Transverse colon (tissue), 4 donors: ENCODE data around the gene CECR2. TPM values are rescaled to one million over a fixed set of nuclear protein-coding genes. Genes with fewer than 3 reads are reported as not detected.

Experiments used
- DNase-seq: peaks from one replicate; pipeline ENCODE4 v3.0.0-alpha.2; 2019
- H3K27ac ChIP-seq, 4 donors: fragments of 200-600 bp; sonication (generic); 2 replicates each; pipeline ENCODE4 v1.5.1; 2016 to 2018; ENCODE audit warnings: inconsistent platforms in 4 of 4
- H3K27me3 ChIP-seq: fragments of 200-600 bp; sonication (generic); 2 replicates; pipeline ENCODE4 v1.5.1; 2017; ENCODE audit warnings: inconsistent platforms
- H3K36me3 ChIP-seq, 4 donors: fragments of 200-600 bp; sonication (generic); 2 replicates each; pipeline ENCODE4 v1.5.1; 2017 to 2019; ENCODE audit warnings: inconsistent platforms in 4 of 4
- H3K4me1 ChIP-seq, 4 donors: fragments of 200-600 bp; sonication (generic); 2 replicates each; pipeline ENCODE4 v1.5.1; 2017 to 2020; ENCODE audit warnings: inconsistent platforms in 4 of 4
- H3K4me3 ChIP-seq, 4 donors: fragments of 200-600 bp; sonication (generic); 1 replicate in 1 of 4; 2 replicates in 3 of 4; pipeline versions ENCODE4 v1.5.1 to v1.6.1; 2017 to 2019; ENCODE audit warnings: inconsistent platforms in 4 of 4
- H3K9me3 ChIP-seq, 2 donors: fragments of 200-600 bp; sonication (generic); 2 replicates each; pipeline ENCODE4 v1.5.1; 2017 to 2019; ENCODE audit warnings: inconsistent platforms in 2 of 2
- CTCF ChIP-seq, 5 experiments: fragments of 200-600 bp in 3 of 5; fragments of 450-650 bp in 2 of 5; sonication (generic) in 3 of 5; IDR thresholded peaks; 1 replicate in 2 of 5; 2 replicates in 3 of 5; pipeline ENCODE4 v1.5.1; 2016 to 2017; ENCODE audit warnings: antibody characterized with exemption in 5 of 5, inconsistent platforms in 3 of 5, mild to moderate bottlenecking in 2 of 5, moderate library complexity in 1 of 5
- EP300 ChIP-seq: sonication (generic); formaldehyde crosslinking; IDR thresholded peaks from one replicate; pipeline ENCODE4 v1.6.1; 2017; ENCODE audit warnings: antibody characterized with exemption, low read depth
- POLR2A ChIP-seq: fragments of 450-650 bp; IDR thresholded peaks from one replicate; pipeline ENCODE4 v1.6.1; 2016; ENCODE audit warnings: antibody characterized with exemption, mild to moderate bottlenecking, moderate library complexity
- POLR2AphosphoS5 ChIP-seq, 3 donors: sonication (generic); formaldehyde crosslinking; IDR thresholded peaks; one replicate each; pipeline ENCODE4 v1.6.1; 2016; ENCODE audit warnings: antibody characterized with exemption in 3 of 3
- WGBS, 2 donors: methylation state at CpG; one replicate each; pipeline ENCODE4 v1.1.5; 2018; ENCODE audit warnings: low coverage in 1 of 2; 5-methylcytosine and 5-hydroxymethylcytosine counted together
- in situ Hi-C, 4 donors: fragments of 200-750 bp; cut with MboI; loops; one replicate each; pipeline versions ENCODE4 v1.15.0 to v1.15.1; 2017; ENCODE audit warnings: low sequenced_read_pairs in 3 of 4, low pct_ligation_motif_present in 1 of 4, low pct_unique_long_range_greater_than_20kb in 1 of 4
- intact Hi-C: fragments of 100-400 bp; cut with DNase I; formaldehyde crosslinking; loops from one replicate; pipeline ENCODE4 v1.15.1; 2023; ENCODE audit warnings: low total_unique reads
- total RNA-seq, 4 donors: library from RNA; depleted of rRNA; stranded (reverse); fragments of >200 nt; gene quantifications; one replicate each; pipeline ENCODE4 v1.1.0, GENCODE V29; 2016

Gene CECR2
- total RNA-seq, 4 donors from 2014 or later = 0.14 to 0.64 (median 0.60) TPM; not detected in 1

GRCh38 chr22:17368554-17369438 lies 464 bp upstream of the CECR2 start:
- peak; percentile 21 for DNase-seq
- peak overlapping the region in 3 of 4 donors; percentile 25 to 47 (median 45) for H3K4me3 ChIP-seq
- H3K9me3 ChIP-seq = no peaks in the 10 kb centered on the region
- in situ Hi-C loops = loop anchor here in 1 of 4 donors (25.0 kb wide), 1 partner anchor 306 kb away; no protein-coding TSS in a partner anchor
- TF ChIP-seq POLR2AphosphoS5 (IDR thresholded peaks at IDR 0.05) = no peak
- H3K4me1 ChIP-seq = peaks cover 4 to 25% (median 19%) of the 10 kb centered on the region in 4 donors
- 2 to 10% methylated on average over 3 to 43 of the region's 64 CpGs for WGBS, 2 donors
- H3K36me3 ChIP-seq = no peaks in the 10 kb centered on the region
- H3K27me3 ChIP-seq = peaks cover 90% of the 10 kb centered on the region
- peak overlapping the region; percentile 31 to 46 (median 35) for H3K27ac ChIP-seq
- intact Hi-C loops = no loop called here

- intact Hi-C loops = no loop called here
- 2% methylated on average over 57 of the region's 88 CpGs; no CpG with 5 or more reads in 1 of the 2 donors for WGBS, 2 donors
- in situ Hi-C loops = loop anchor here in 1 of 4 donors (25.0 kb wide), 1 partner anchor 308 kb away; no protein-coding TSS in a partner anchor
- H3K27me3 ChIP-seq = peaks cover 93% of the 10 kb centered on the region
- peak overlapping the region; percentile 25 to 47 (median 36) for H3K4me3 ChIP-seq
- DNase-seq = no peak
- H3K36me3 ChIP-seq = no peaks in the 10 kb centered on the region
- peaks cover 4 to 25% (median 19%) of the 10 kb centered on the region in 4 donors for H3K4me1 ChIP-seq
- TF ChIP-seq POLR2AphosphoS5 (IDR thresholded peaks at IDR 0.05) = no peak
- H3K9me3 ChIP-seq = no peaks in the 10 kb centered on the region
- H3K27ac ChIP-seq = peak overlapping the region in 3 of 4 donors; percentile 13 to 43 (median 13)
Observed at GRCh38 chr22:17370026-17370765, 936 bp downstream of the CECR2 start.

- H3K36me3 ChIP-seq = no peaks in the 10 kb centered on the region
- intact Hi-C loops (no loop called here), in situ Hi-C loops (loop anchor here in 1 of 4 donors (25.0 kb wide), 1 partner anchor 309 kb away; no protein-coding TSS in a partner anchor)
- 17 to 29% methylated on average over 13 to 23 of the region's 23 CpGs for WGBS, 2 donors
- DNase-seq = no peak
- peaks cover 4 to 25% (median 19%) of the 10 kb centered on the region in 4 donors for H3K4me1 ChIP-seq
- H3K27ac ChIP-seq = no peak overlapping the region
- peaks cover 86% of the 10 kb centered on the region for H3K27me3 ChIP-seq
- TF ChIP-seq CTCF (IDR thresholded peaks at IDR 0.05) (no peak), POLR2A (no peak), POLR2AphosphoS5 (IDR thresholded peaks at IDR 0.05) (no peak), EP300 (no peak)
- peak overlapping the region; percentile 13 to 47 (median 36) for H3K4me3 ChIP-seq
- no peaks in the 10 kb centered on the region for H3K9me3 ChIP-seq
Observed at GRCh38 chr22:17370766-17371432, 1.6 kb downstream of the CECR2 start.

GRCh38 chr22:17371448-17371847 lies 2.2 kb downstream of the CECR2 start:
- in situ Hi-C loops = loop anchor here in 1 of 4 donors (25.0 kb wide), 1 partner anchor 309 kb away; no protein-coding TSS in a partner anchor
- 59 to 66% methylated on average over 5 of the region's 5 CpGs for WGBS, 2 donors
- peaks cover 80% of the 10 kb centered on the region for H3K27me3 ChIP-seq
- peaks cover 4 to 25% (median 19%) of the 10 kb centered on the region in 4 donors for H3K4me1 ChIP-seq
- H3K36me3 ChIP-seq = no peaks in the 10 kb centered on the region
- no peak for TF ChIP-seq CTCF (IDR thresholded peaks at IDR 0.05)
- no peak for TF ChIP-seq POLR2AphosphoS5 (IDR thresholded peaks at IDR 0.05)
- no peak for TF ChIP-seq EP300
- no peak for DNase-seq
- no peaks in the 10 kb centered on the region for H3K9me3 ChIP-seq
- no peak overlapping the region for H3K27ac ChIP-seq
- intact Hi-C loops = no loop called here
- H3K4me3 ChIP-seq = peak overlapping the region in 1 of 4 donors; percentile 47
